ENCODE data around the gene UBE2V1. TPM values are rescaled to one million over a fixed set of nuclear protein-coding genes. Genes with fewer than 3 reads are reported as not detected.

Gene UBE2V1
- total RNA-seq, 1 donor from 2014 or later: 77.8 TPM

GRCh38 chr20:50055524-50056083 lies 57.3 kb downstream of the UBE2V1 start:
- no peak for DNase-seq
- no peak for ATAC-seq (ENCODE audit: poor library complexity)
- intact Hi-C loops (cut with DNase I): no loop called here

GRCh38 chr20:50054626-50055511 lies 58.1 kb downstream of the UBE2V1 start:
- peak; percentile 71 for DNase-seq
- peak; percentile 75 for ATAC-seq (ENCODE audit: poor library complexity)
- intact Hi-C loops (cut with DNase I): no loop called here

- intact Hi-C loops (cut with DNase I): no loop called here
- no peak for DNase-seq
- no peak for ATAC-seq (ENCODE audit: poor library complexity)
Measured at GRCh38 chr20:50054231-50054547, 58.8 kb downstream of the UBE2V1 start.

- no peak for DNase-seq
- no peak for ATAC-seq (ENCODE audit: poor library complexity)
- intact Hi-C loops (cut with DNase I): no loop called here
Measured at GRCh38 chr20:50053362-50054230, 59.4 kb downstream of the UBE2V1 start.

- intact Hi-C loops (cut with DNase I): no loop called here
- DNase-seq (no peak), ATAC-seq (ENCODE audit: poor library complexity) (no peak)
Measured at GRCh38 chr20:50052550-50053361, 60.2 kb downstream of the UBE2V1 start.

- intact Hi-C loops (cut with DNase I): no loop called here
- DNase-seq (no peak), ATAC-seq (ENCODE audit: poor library complexity) (no peak)
Measured at GRCh38 chr20:50050660-50051308, 62.2 kb downstream of the UBE2V1 start.

- DNase-seq (no peak), ATAC-seq (ENCODE audit: poor library complexity) (no peak)
- intact Hi-C loops (cut with DNase I): no loop called here
Measured at GRCh38 chr20:50050214-50050613, 62.7 kb downstream of the UBE2V1 start.

- intact Hi-C loops (cut with DNase I): no loop called here
- no peak for DNase-seq
- no peak for ATAC-seq (ENCODE audit: poor library complexity)
Measured at GRCh38 chr20:50049442-50050026, 63.4 kb downstream of the UBE2V1 start.

GRCh38 chr20:50048420-50049166 lies 64.4 kb downstream of the UBE2V1 start:
- DNase-seq (peak; percentile 54), ATAC-seq (ENCODE audit: poor library complexity) (peak; percentile 12)
- intact Hi-C loops (cut with DNase I): no loop called here

GRCh38 chr20:50044353-50044960 lies 68.5 kb downstream of the UBE2V1 start:
- no peak for ATAC-seq (ENCODE audit: poor library complexity)
- DNase-seq: no peak
- intact Hi-C loops (cut with DNase I): no loop called here

GRCh38 chr20:50043573-50044352 lies 69.2 kb downstream of the UBE2V1 start:
- intact Hi-C loops (cut with DNase I): no loop called here
- no peak for ATAC-seq (ENCODE audit: poor library complexity)
- no peak for DNase-seq

GRCh38 chr20:50042370-50043313 lies 70.3 kb downstream of the UBE2V1 start:
- intact Hi-C loops (cut with DNase I): no loop called here
- ATAC-seq (ENCODE audit: poor library complexity) (no peak), DNase-seq (no peak)

GRCh38 chr20:50041246-50041873 lies 71.6 kb downstream of the UBE2V1 start:
- no peak for ATAC-seq (ENCODE audit: poor library complexity)
- no peak for DNase-seq
- intact Hi-C loops (cut with DNase I): no loop called here

GRCh38 chr20:50040432-50041245 lies 72.3 kb downstream of the UBE2V1 start:
- ATAC-seq (ENCODE audit: poor library complexity) (no peak), DNase-seq (no peak)
- intact Hi-C loops (cut with DNase I): no loop called here

Measured in Right ventricle myocardium superior (tissue), 1 donor.